ENCODE measurements around the gene SOBP.

SOBP gene

GRCh38 chr6:107490566-107491137 is 735 bp downstream of the SOBP start:
- no peak for TF ChIP-seq ZFX (IDR thresholded peaks at IDR 0.05; ENCODE audit: borderline replicate concordance)
- no peak for TF ChIP-seq CTCF (IDR thresholded peaks at IDR 0.05)
- H3K27ac ChIP-seq = no peak overlapping the region

- no peak for TF ChIP-seq CTCF (IDR thresholded peaks at IDR 0.05)
- TF ChIP-seq ZFX (IDR thresholded peaks at IDR 0.05; ENCODE audit: borderline replicate concordance) = no peak
- H3K27ac ChIP-seq = no peak overlapping the region
These were observed 1.3 kb downstream of the SOBP start for GRCh38 chr6:107491138-107491609.

- H3K27ac ChIP-seq = no peak overlapping the region
- TF ChIP-seq ZFX (IDR thresholded peaks at IDR 0.05; ENCODE audit: borderline replicate concordance) (no peak), CTCF (IDR thresholded peaks at IDR 0.05) (no peak)
These were observed 2.1 kb downstream of the SOBP start for GRCh38 chr6:107491760-107492660.

- H3K27ac ChIP-seq = no peak overlapping the region
- TF ChIP-seq CTCF (IDR thresholded peaks at IDR 0.05) (no peak), ZFX (IDR thresholded peaks at IDR 0.05; ENCODE audit: borderline replicate concordance) (no peak)
These were observed 3.5 kb downstream of the SOBP start for GRCh38 chr6:107493158-107494057.

GRCh38 chr6:107495196-107495643 is 5.3 kb downstream of the SOBP start:
- H3K27ac ChIP-seq = no peak overlapping the region
- no peak for TF ChIP-seq ZFX (IDR thresholded peaks at IDR 0.05; ENCODE audit: borderline replicate concordance)
- no peak for TF ChIP-seq CTCF (IDR thresholded peaks at IDR 0.05)

- H3K27ac ChIP-seq = no peak overlapping the region
- no peak for TF ChIP-seq CTCF (IDR thresholded peaks at IDR 0.05)
- TF ChIP-seq ZFX (IDR thresholded peaks at IDR 0.05; ENCODE audit: borderline replicate concordance) = no peak
These were observed 6.1 kb downstream of the SOBP start for GRCh38 chr6:107495971-107496370.

All from 22Rv1 (cell line).